Activated CD8-positive, alpha-beta memory T cell treated with anti-CD3 and anti-CD28 coated beads, Interleukin-2, amount 50 U/mL, for 24 hours (primary cell): Measurements from ENCODE around the gene WBP11.
"Not testable (repeated sequence)": the region's sequence is repeated elsewhere in the genome, so short reads cannot be mapped to it uniquely, and the experiment has no call there.

Experiments
- DNase-seq: peaks from one replicate; pipeline ENCODE4 v3.0.0-alpha.2; 2020; ENCODE audit errors: extremely low read depth

WBP11 gene

GRCh38 chr12:14772946-14773345, 30.3 kb downstream of the WBP11 start:
- DNase-seq = no peak

- no peak for DNase-seq
Observed at GRCh38 chr12:14771651-14772137, 31.6 kb downstream of the WBP11 start.

GRCh38 chr12:14770496-14771461, 32.5 kb downstream of the WBP11 start:
- peak; percentile 89 for DNase-seq

- peak; percentile 63 for DNase-seq
Observed at GRCh38 chr12:14769969-14770495, 33.2 kb downstream of the WBP11 start.

- no peak for DNase-seq
Observed at GRCh38 chr12:14769466-14769968, 33.8 kb downstream of the WBP11 start.

- DNase-seq = no peak
Observed at GRCh38 chr12:14768823-14769405, 34.4 kb downstream of the WBP11 start.

- no peak for DNase-seq
Observed at GRCh38 chr12:14767617-14768016, 35.7 kb downstream of the WBP11 start.

- DNase-seq = no peak
Observed at GRCh38 chr12:14766649-14767215, 36.5 kb downstream of the WBP11 start.

GRCh38 chr12:14766020-14766419, 37.3 kb downstream of the WBP11 start:
- not testable (repeated sequence) for DNase-seq

- no peak for DNase-seq
Observed at GRCh38 chr12:14765398-14765797, 37.9 kb downstream of the WBP11 start.

GRCh38 chr12:14759711-14760280, 43.5 kb downstream of the WBP11 start:
- DNase-seq = not testable (repeated sequence)

GRCh38 chr12:14756334-14757143, 46.7 kb downstream of the WBP11 start:
- DNase-seq = no peak

GRCh38 chr12:14751986-14752385, 51.3 kb downstream of the WBP11 start:
- DNase-seq = no peak

GRCh38 chr12:14743061-14743460, 60.2 kb downstream of the WBP11 start:
- DNase-seq = no peak

GRCh38 chr12:14741942-14742341, 61.3 kb downstream of the WBP11 start:
- DNase-seq = no peak

- no peak for DNase-seq
Observed at GRCh38 chr12:14741153-14741552, 62.1 kb downstream of the WBP11 start.

- not testable (repeated sequence) for DNase-seq
Observed at GRCh38 chr12:14736441-14736840, 66.8 kb downstream of the WBP11 start.
